Central memory CD4-positive, alpha-beta T cell (primary cell): ENCODE measurements around the gene MTOR.
"Not testable (repeated sequence)": the region's sequence is repeated elsewhere in the genome, so short reads cannot be mapped to it uniquely, and the experiment has no call there.

Source experiments
- DNase-seq: peaks from one replicate; pipeline ENCODE4 v3.0.0; 2022

MTOR gene

DNA sequence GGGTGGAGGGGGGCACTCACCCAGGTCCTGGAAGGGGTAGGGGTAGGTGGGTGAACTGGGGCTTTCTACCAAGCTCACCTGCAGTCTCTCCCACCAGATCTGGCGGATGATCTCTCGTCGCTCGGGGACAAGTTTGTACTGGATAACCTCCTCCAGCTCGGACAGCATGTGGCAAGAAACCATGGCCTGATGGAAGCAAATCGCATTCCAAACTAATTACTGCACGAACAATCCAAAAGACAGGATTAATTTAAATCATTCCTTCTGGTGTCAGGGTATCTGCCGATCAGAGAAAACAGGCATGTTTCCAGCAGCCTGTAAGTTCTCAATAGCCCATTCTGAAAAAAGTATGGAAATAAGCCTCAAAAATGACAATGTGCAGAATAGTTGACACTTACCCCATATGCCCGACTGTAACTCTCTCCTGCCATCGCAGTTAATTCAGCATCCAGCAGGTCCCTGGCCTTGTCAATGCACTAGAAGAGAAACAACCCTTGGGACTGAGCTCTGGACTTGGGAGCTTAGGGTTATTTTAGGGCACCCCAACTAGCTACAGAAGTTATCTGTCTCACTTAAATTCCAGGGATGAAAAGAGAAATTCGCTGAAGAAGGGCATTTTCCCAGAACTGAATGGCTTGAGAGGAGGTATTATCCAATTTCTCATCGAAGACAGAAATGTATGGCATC is 117.6 kb downstream of the MTOR start:
- no peak for DNase-seq

DNA sequence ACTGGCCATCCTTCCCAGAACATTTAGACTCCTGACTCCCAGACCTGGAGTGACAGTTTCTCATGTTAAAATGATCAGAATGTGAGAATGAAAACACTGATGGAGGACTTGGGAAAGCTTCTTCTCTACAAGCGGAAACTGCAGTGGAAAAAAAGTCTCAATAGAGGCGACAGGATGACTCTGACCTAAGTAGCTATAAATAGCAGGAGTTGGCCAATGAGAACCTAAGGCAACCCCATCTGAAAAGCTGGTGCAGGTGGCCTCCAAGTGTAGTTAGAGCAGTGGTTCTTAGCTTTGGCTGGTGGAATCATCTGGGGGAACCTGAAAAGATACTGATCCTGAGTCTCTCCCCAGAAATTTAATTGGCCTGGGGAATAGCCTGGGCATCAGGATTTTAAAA is 118.4 kb downstream of the MTOR start:
- DNase-seq: no peak

DNA sequence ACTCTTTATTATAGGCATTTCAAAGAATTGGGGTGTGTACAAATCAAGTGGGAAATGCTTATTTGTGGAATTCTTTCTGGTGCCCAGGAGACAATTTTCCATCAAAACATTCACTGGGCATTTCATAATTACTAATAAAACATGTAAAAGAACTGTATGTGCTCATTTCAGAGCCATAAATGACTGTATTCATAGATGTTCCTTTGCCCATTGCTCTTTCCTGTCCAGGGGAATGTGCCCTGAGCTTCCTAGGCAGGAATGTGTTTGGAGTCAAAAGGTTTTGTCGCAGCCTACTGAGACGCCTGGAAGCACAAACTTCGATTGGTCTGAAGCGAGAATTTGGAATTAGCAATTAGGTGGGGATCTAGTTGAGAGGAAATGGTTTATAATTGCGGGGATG is 119.0 kb downstream of the MTOR start:
- no peak for DNase-seq

DNA sequence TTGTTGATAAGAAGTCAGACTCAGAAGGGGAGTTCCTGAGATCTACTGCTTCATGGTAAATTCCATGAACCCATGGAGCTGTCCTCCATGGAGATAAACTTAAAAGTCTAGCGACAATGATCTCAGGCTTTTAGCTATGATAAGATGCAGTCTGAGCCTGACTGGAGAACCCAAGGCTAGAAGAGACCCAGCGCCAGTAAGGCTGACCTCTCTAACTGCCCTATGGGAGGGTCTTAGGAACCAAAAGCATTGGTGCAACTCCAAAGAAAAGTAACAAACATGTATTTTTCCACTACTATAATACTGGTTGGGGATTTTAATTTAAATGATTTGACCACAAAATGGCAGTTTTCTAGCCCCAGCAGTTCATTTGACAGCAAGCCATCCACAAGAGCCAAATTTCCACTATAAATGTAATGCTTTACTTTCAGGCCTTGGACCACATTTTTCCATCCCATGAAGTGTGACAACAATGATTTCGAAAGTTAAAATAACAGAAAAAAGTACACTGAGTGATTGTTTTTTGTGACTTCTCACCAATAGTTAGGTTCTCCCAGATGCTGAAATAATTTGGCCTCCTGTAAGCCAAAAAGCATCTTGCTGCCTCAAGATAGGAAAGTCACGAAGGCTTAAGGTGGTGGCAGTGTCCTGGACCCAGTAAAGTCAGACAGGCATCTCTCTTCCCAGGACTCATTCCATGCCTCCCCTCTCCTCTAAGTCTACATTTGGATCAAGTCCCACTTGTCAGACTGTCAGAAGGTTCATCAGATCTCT is 119.5 kb downstream of the MTOR start:
- no peak for DNase-seq

DNA sequence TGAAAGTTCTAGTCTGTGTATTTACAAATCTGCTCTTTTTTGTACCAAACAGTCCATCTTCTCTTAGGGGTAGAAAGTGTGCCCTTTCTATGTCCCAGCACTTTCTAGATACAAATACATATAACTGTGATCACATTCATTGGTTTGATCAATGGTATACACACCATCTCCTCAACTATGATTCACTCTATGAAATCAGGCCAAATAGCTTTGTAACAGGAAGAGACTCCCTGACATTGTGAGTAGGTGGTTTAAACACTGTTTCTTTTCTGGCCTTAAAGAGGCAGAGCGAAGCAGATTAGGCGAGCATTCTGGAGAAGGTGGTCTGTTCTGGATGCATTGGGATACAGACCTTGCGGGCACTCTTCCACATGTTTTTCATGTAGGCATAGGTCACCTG is 123.4 kb downstream of the MTOR start:
- no peak for DNase-seq

DNA sequence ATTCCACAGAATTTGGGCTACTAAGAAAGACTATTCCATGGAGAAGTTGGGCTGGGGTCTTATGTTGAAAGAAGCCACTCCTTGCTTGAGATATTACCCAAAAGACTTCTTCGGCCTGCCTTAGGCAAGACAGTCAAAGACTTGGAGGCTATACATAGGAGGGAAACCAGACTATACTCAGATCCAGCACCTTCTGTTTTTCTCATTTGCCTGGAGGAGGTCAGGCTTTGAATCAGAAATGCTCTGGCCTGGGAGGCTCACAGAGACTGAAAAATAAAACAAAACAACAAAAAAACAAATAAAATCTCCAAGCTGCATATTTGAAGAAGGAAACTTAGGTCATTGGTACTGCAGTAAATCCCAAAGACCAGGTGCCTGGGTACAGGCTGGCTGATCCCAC is 124.3 kb downstream of the MTOR start:
- no peak for DNase-seq

DNA sequence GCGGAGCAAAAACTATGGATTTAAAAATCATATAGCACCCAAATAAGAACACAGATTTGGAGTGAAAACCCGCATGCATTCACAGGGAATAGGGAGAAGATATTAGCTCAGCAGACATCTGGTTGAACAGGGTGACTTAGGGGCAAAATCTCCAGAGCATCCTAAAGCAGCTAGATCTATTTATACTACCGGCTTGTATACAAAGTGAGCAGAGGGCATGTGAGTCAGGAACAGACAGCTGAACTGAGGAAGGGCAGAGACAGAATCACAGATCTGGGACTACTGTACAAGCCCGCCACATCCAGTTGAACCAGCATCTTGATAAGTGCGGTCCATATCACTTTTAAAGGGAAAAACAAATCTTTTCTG is 127.5 kb downstream of the MTOR start:
- DNase-seq: no peak

DNA sequence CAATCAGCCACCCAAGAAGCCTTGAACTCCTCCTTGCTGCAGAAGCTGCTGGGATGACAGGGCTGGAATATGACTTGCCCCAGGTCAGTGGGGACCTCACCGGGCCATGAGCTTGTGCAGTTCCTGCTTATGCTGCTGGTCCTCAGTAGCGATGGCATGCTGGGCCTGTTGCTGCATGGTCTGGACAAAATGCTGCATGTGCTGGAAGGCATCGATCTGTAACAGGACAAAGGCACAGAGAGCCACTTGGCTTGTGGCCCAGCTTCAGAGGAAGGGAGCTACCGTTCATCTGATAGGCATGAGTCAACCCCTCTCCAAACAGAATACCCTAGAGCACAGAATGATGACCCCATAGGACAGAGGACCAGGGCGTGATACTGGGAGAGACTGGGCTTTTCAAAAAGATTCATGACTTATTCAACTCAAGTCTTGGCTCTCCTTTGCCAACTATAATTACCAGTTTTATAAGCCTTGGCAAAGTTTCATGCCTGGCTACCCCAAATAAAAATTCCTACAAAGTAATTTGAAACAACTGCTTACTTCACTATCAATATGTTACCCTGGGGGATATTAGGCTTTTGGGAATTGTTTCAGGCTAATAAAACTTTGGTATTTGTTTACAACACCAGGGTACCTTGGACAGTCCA is 128.0 kb downstream of the MTOR start:
- DNase-seq: no peak

DNA sequence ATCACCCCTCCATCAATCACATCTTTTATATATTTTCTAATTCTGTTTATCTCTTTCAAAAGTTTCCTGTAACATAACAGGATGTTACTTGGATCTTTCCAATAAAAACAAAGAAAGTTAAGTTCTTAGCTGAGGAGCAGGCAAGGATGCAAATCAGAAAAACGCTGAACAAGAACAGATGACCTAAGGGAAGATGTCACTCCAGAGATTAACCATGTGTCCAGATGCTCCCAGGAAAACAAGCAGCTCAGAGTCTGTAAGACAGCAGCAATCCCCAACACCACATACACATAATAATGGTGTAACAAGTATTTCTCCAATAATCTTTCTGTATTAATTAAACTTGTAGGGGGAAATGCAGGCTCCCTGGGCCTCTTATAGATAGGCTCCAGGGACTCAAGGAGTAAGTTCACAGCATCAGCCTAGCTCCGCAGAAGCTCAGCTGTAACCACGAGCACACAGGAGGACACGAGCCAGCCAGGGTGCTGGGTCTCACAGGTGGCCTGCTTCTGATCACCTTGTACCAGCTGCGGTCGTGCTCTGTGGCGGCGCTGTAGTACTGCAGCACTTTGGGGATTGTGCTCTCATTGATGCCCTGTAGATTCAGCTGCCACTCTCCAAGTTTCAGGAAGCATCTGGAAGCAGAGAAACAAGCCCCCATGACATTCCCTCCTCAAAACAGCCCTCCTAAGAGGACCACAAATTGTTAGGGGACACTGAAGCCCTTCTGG is 129.6 kb downstream of the MTOR start:
- no peak for DNase-seq

DNA sequence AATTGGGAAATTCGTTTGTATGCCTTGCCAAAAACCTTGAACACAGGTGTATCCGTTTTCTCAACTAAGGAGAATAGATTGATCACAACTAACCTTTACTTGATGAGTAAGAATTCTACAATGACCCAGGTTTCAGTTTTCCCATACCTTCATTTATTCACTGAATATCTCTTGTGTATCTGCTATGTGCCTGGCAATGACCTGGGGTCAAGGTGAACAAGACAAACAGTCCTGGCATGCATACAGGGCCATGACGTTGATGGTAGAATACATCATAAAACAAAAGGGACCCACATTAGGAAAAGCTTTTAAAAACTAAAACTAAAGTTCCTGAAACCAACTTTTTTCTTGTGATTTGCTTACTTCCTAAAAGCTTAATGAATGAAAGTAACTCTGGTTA is 130.5 kb downstream of the MTOR start:
- DNase-seq: no peak

DNA sequence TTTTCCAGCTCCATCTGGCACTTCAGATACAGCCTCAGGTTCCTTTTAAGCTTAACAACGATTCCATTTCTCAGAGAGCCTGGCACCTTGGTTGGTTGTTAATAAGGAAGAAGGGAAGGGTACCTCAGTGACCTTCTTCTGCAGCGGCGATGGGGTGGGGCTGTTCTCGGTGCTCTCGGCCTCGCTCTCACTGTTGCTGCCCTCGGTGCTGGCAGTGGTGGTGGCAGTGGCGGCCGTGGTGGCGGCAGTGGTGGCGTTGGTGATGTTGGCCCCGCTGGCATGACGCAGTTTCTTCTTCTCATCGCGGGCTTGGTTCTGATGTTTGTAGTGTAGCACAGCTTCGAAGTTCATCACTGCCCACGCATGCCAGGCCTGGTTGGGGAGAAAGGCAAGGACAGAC is 131.9 kb downstream of the MTOR start:
- no peak for DNase-seq

DNA sequence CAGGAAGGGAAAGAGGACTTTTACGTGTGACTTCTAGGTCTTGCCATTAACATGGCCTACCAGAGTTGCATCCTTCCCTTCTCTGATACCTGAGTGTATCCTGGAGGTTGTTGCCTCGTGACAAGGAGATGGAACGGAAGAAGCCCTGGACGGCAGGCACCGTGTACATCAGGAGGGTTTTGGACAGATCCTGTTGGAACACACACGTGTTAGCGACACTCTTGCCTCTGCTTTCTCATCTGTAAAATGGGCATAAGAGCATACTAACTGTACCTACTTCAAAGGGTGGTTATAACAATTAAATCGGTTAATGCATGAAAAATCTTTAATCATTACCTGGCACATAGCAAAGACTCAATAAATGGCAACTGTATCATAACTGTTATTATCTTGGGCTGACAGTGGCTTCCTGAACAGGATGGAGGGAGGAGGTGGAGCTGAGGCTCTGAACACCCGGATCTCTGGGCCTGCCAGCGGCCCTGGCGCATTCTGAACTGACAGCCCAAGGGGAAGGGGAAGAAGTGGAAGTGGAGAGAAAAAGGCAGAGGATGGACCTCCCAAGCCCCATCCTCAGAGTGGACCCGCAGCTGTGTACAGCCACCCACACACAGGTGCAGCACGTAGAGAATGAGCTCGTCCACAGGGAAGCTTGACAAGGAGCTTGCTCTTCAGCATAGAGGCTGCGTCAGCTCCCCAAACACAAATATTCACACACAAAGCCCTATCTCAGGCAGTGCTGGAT is 132.5 kb downstream of the MTOR start:
- DNase-seq: no peak

DNA sequence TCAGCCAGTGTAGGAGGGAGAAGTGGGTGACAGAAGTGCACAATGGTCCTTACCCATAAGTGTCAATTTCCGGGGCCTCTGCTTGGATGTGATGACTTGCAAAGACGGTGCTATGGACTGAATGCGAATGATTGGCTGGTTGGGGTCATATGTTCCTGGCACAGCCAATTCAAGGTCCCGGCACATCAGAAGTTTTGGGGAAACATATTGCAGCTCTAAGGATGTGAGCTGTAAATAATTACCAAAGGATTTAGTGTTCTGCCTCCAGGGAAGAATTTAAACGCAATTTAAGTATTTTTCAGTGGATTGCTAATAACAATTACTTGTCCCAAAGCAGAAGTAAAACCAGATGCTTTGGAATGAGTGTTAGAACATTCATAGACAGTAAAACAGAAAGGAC is 135.8 kb downstream of the MTOR start:
- no peak for DNase-seq

DNA sequence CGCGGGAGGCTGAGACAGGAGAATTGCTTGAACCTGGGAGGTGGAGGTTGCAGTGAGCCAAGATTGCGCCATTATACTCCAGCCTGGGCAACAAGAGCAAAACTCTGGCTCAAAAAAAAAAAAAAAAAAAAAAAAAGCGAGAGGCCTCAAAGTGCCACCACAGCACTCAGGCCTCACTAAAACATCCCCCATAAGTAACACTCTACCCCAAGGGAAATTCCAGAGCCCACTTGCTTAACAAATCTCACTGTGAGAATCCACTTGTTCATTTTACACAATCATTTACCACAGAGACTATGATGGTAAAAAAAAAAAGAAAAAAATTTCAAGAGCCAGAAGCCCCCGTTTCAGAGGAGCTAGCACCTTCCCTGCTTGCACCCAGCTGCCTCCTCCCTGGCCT is 136.4 kb downstream of the MTOR start:
- no peak for DNase-seq

DNA sequence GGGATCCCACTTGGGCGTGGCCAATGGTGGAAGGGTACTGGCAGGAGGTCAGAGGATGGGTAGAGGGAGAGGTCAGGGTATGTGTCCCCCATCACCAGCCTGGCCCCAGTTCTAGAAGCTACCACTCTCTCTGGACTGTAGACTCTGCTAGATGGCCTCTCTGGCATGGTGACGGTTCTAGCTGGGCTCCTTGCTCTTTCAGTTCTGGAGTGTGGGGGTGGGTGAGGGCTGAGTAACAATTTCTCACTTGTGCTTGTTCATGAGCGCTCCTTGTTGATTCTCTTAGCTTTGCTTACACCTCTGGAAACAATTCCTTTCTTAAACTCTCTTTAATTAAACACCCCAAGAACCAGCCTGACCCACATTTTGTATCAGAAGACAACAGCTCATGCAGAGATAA is 137.4 kb downstream of the MTOR start:
- no peak for DNase-seq

DNA sequence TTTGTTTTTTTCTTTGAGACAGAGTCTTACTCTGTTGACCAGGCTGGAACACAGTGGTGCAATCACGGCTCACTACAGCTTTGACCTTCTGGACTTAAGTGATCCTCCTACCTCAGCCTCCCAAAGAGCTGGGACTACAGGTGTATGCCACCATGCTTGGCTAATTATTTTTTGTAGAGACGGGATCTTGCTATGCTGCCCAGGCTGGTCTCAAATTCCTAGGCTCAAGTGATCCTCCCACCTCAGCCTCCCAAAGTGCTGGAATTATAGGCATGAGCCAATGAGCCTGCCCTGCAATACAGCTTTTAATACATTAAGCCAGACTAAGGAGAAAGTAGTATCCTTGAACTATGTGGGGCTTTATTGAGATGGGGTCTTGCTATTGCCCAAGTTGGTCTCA is 146.0 kb downstream of the MTOR start:
- no peak for DNase-seq

DNA sequence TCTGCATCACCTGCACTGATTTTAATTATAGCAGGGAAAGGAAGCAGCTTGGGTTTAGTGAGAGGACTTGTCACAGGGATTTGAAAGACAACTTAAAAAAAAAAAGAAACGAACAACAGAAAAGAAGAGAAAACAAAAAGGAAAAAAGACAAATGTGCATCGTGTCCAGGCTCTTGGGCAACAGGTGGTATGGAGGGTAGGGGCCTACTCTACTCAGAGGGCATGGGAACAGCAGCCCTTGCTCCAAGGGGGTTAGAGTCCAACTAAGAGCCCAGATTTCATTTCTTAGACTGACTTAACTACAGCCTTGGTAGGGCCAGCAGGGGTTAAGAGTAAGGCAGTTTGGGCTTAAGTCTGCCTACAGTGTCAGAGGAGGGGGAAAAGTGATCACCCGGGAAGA is 147.4 kb downstream of the MTOR start:
- DNase-seq: no peak

DNA sequence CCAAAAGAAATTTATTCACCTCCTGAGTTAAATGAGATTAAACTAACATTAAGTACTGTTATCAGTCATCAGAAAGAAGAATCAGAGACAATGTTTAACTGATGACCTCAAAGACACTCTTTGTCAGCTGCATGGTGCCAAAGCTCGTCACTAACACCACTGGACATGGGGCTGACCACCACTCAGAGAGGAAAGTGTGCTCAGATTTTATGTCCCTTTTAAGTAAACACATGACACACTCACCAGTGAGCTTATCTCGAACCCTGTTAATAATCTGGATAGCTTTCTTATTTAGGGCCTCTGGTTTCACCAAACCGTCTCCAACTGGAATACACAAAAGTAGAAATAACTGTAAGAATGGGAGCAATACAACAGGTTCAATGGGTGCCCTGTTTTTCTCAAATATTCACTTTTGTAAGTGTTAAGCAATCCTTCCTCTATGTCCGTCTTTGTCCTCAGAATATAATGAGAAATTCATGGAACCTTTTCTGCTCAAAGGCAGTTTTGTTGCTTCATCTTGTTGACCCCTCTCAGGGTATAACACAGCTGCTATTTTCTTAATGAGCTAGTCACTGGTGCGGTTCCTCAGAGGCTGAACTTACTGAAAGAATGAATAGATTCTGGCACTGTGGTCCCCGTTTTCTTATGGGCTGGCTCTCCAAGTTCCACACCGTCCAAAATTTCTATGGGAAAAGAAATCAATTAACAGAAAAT is 153.1 kb downstream of the MTOR start:
- no peak for DNase-seq

DNA sequence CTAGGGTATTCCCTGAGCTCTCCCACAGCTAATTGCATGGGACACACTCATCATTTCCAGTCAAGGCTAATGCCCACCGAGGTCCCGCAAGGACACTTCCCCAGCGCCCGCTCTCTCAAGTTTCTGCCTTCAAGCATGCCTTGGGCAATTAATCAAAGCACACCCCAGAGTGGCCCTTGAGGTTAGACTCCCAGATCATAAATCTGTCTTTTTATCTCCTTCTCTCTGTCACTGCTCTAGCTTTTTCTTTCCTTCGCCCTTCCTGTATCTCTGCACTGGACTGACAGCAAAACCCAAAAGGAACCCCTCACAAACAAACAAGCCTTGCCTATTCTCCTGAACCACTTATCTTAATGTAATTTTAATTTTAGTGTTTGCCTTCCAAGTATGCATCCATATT is 154.8 kb downstream of the MTOR start:
- no peak for DNase-seq

DNA sequence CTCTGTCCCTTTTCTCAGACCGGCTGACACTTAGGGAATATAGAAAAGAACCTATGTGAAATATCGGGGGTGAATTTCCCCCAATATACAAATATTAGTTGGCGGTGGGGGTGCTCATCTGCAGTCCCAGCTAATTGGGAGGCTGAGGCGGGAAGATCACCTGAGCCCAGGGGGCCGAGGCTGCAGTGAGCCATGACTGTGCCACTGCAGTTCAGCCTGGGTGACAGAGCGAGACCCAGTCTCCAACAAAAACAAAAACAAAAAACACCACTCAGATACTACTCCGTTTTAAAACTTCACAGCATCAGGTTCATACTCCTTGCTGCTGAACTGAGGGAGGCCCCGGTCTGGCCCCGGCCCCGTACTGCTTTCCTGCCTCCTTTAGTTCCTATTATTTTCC is 156.8 kb downstream of the MTOR start:
- DNase-seq: no peak

DNA sequence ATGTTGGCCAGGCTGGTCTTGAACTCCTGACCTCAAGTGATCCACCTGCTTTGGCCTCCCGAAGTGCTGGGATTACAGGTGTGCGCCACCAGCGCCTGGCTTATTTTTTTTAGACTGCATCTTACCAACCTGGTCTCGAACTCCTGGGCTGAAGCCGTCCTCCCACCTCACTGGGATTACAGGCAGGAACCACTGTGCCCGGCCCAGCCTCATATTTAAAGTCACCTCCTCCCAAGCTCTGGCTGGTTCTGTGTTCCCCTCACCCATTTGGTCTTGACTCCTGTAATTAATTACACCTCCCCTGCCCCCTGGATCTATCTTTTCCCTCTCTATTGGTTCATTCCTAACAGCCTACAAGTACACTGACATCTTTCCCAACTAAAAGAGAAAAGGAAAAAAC is 161.0 kb downstream of the MTOR start:
- no peak for DNase-seq

DNA sequence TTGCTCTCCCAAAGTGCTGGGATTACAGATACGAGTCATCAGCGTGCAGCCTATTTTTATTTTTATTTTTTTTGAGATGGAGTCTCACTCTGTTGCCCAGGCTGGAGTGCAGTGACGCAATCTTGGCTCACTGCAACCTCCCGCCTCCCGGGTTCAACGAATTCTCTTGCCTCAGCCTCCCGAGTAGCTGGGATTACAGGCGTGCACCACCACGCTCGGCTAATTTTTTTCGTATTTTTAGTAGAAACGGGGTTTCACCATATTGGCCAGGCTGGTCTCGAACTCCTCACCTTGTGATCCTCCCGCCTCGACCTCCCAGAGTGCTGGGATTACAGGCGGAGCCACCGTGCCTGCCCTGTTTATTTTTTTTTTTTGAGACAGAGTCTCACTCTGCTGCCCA is 161.5 kb downstream of the MTOR start:
- not testable (repeated sequence) for DNase-seq
